H1 (cell line): ENCODE measurements around the gene MED23. TPM values are rescaled to one million over a fixed set of nuclear protein-coding genes. Genes with fewer than 3 reads are reported as not detected.

ENCODE experiments used
- CTCF ChIA-PET: fragments of 300-600 bp; sonication (Branson Sonifier 250); formaldehyde crosslinking; loops from one replicate; lab custom pipeline; 2021; ENCODE audit not compliant: partially characterized antibody; lab: Charles Lee
- POLR2A ChIA-PET: fragments of 300-600 bp; sonication (Branson Sonifier 250); formaldehyde crosslinking; loops from one replicate; lab custom pipeline; 2021; ENCODE audit warnings: inconsistent platforms; ENCODE audit not compliant: partially characterized antibody; lab: Charles Lee
- DNase-seq, 2 experiments: peaks; one replicate each; pipeline versions ENCODE4 v3.0.0 to v3.0.0-alpha.2; 2010 to 2022; ENCODE audit warnings: low spot score in 2 of 2, low read depth in 1 of 2, mixed read lengths in 1 of 2
- FAIRE-seq: peaks from 2 replicates; lab custom pipeline; 2011; peaks lifted over from hg19 to GRCh38; lab: Jason Lieb, UNC
- H2AFZ ChIP-seq: 2 replicates; pipeline ENCODE4 v1.8.1; 2012; ENCODE audit warnings: low read length, inconsistent platforms
- H2AK5ac ChIP-seq: 2 replicates; pipeline ENCODE4 v1.6.1; 2013; ENCODE audit warnings: low read depth, low read length
- H2BK120ac ChIP-seq: replicated peaks from 2 replicates; pipeline ENCODE3; 2013; ENCODE audit warnings: low read depth, low read length, inconsistent platforms
- H2BK12ac ChIP-seq: 2 replicates; pipeline ENCODE4 v1.6.1; 2013; ENCODE audit warnings: low read depth, low read length
- H2BK15ac ChIP-seq: 2 replicates; pipeline ENCODE4 v1.6.1; 2013; ENCODE audit warnings: low read length
- H2BK20ac ChIP-seq: 2 replicates; pipeline ENCODE4 v1.6.1; 2013; ENCODE audit warnings: low read length
- H2BK5ac ChIP-seq: 2 replicates; pipeline ENCODE4 v1.6.1; 2013; ENCODE audit warnings: low read depth, low read length
- H3K14ac ChIP-seq: 2 replicates; pipeline ENCODE4 v1.6.1; 2013; ENCODE audit warnings: inconsistent platforms; ENCODE audit not compliant: insufficient read length
- H3K18ac ChIP-seq: 2 replicates; pipeline ENCODE4 v1.6.1; 2013; ENCODE audit warnings: low read length; ENCODE audit errors: extremely low read depth
- H3K23ac ChIP-seq: 2 replicates; pipeline ENCODE4 v1.6.1; 2013; ENCODE audit warnings: inconsistent platforms; ENCODE audit not compliant: insufficient read length
- H3K23me2 ChIP-seq: 2 replicates; pipeline ENCODE4 v1.6.1; 2013; ENCODE audit warnings: low read depth, low read length
- H3K27ac ChIP-seq: 2 replicates; pipeline ENCODE4 v1.6.1; 2011; ENCODE audit warnings: low read depth, low read length, inconsistent platforms
- H3K27me3 ChIP-seq, 4 experiments: replicated peaks in 1 of 4; 1 replicate in 1 of 4; 2 replicates in 3 of 4; pipeline versions ENCODE4 v1.6.1 to v1.8.1; 2011 to 2013; ENCODE audit warnings: low read length in 3 of 4, mild to moderate bottlenecking in 3 of 4, inconsistent platforms in 2 of 4, mixed read lengths in 2 of 4, moderate library complexity in 1 of 4; ENCODE audit not compliant: control insufficient read depth in 3 of 4, insufficient read depth in 3 of 4; ENCODE audit errors: extremely low read depth in 1 of 4
- H3K36me3 ChIP-seq, 4 experiments: 2 replicates each; pipeline versions ENCODE4 v1.6.1 to v1.8.1; 2011 to 2013; ENCODE audit warnings: mild to moderate bottlenecking in 4 of 4, low read length in 3 of 4, moderate library complexity in 2 of 4, control low read depth in 1 of 4, inconsistent platforms in 1 of 4; ENCODE audit not compliant: insufficient read depth in 4 of 4, control insufficient read depth in 2 of 4
- H3K4ac ChIP-seq: replicated peaks from 2 replicates; pipeline ENCODE3; 2013; ENCODE audit warnings: low read length, low read depth, mixed read lengths, inconsistent platforms; ENCODE audit not compliant: insufficient read length
- H3K4me1 ChIP-seq, 4 experiments: replicated peaks in 1 of 4; 1 replicate in 1 of 4; 2 replicates in 3 of 4; pipeline versions ENCODE4 v1.6.1 to v1.8.1; 2011 to 2013; ENCODE audit warnings: low read length in 3 of 4, inconsistent platforms in 2 of 4, mixed read lengths in 1 of 4; ENCODE audit not compliant: insufficient read depth in 4 of 4, control insufficient read depth in 3 of 4
- H3K4me2 ChIP-seq, 2 experiments: 2 replicates each; pipeline versions ENCODE4 v1.6.1 to v1.8.1; 2011 to 2013; ENCODE audit warnings: low read depth in 2 of 2, low read length in 2 of 2, control low read depth in 1 of 2, inconsistent platforms in 1 of 2, mild to moderate bottlenecking in 1 of 2; ENCODE audit not compliant: insufficient read depth in 1 of 2
- H3K4me3 ChIP-seq, 4 experiments: fragments of 200-600, 300-600 bp in 1 of 4; sonication (generic), shearing (Covaris generic), sonication (Bioruptor Twin) in 1 of 4; 2 replicates each; pipeline versions ENCODE4 v1.5.1 to v1.8.1; 2011 to 2016; ENCODE audit warnings: low read length in 4 of 4, low read depth in 3 of 4, control low read depth in 2 of 4, inconsistent platforms in 2 of 4, mild to moderate bottlenecking in 2 of 4, mixed read lengths in 1 of 4, moderate library complexity in 1 of 4; ENCODE audit not compliant: insufficient read depth in 2 of 4; ENCODE audit errors: extremely low read depth in 1 of 4
- H3K56ac ChIP-seq: replicated peaks from 2 replicates; pipeline ENCODE3; 2013; ENCODE audit warnings: low read depth, mild to moderate bottlenecking, mixed read lengths, low read length, inconsistent platforms; ENCODE audit not compliant: insufficient read length
- H3K79me1 ChIP-seq: 2 replicates; pipeline ENCODE4 v1.6.1; 2013; ENCODE audit warnings: low read depth, low read length, control low read depth
- H3K79me2 ChIP-seq, 2 experiments: 2 replicates each; pipeline versions ENCODE4 v1.6.1 to v1.8.1; 2012 to 2013; ENCODE audit warnings: low read length in 2 of 2, mild to moderate bottlenecking in 2 of 2, inconsistent platforms in 1 of 2; ENCODE audit not compliant: insufficient read depth in 2 of 2, control insufficient read depth in 1 of 2
- H3K9ac ChIP-seq, 4 experiments: replicated peaks in 1 of 4; 1 replicate in 1 of 4; 2 replicates in 3 of 4; pipeline versions ENCODE4 v1.6.1 to v1.8.1; 2011 to 2013; ENCODE audit warnings: low read depth in 3 of 4, low read length in 3 of 4, control low read depth in 2 of 4, mild to moderate bottlenecking in 2 of 4, moderate library complexity in 2 of 4, inconsistent platforms in 1 of 4; ENCODE audit errors: extremely low read depth in 1 of 4
- H3K9me3 ChIP-seq, 2 experiments: 2 replicates each; pipeline versions ENCODE4 v1.6.1 to v1.8.1; 2012 to 2013; ENCODE audit warnings: mild to moderate bottlenecking in 2 of 2, moderate library complexity in 2 of 2, control low read depth in 1 of 2, inconsistent platforms in 1 of 2, low read depth in 1 of 2, low read length in 1 of 2, mixed read lengths in 1 of 2; ENCODE audit not compliant: insufficient read depth in 2 of 2
- H4K20me1 ChIP-seq, 2 experiments: replicated peaks in 1 of 2; 2 replicates each; pipeline versions ENCODE3 to v1.8.1; 2011 to 2013; ENCODE audit warnings: inconsistent platforms in 2 of 2, low read length in 2 of 2, mild to moderate bottlenecking in 1 of 2; ENCODE audit not compliant: insufficient read depth in 2 of 2, control insufficient read depth in 1 of 2
- H4K5ac ChIP-seq: 2 replicates; pipeline ENCODE4 v1.6.1; 2013; ENCODE audit warnings: low read length, low read depth, mixed read lengths, inconsistent platforms; ENCODE audit not compliant: insufficient read length
- H4K8ac ChIP-seq: 2 replicates; pipeline ENCODE4 v1.8.0; 2013; ENCODE audit warnings: mild to moderate bottlenecking, moderate library complexity, low read length, inconsistent platforms; ENCODE audit not compliant: insufficient read depth; ENCODE audit errors: extremely low read depth
- H4K91ac ChIP-seq: replicated peaks from 2 replicates; pipeline ENCODE3; 2013; ENCODE audit warnings: low read length, mixed read lengths, inconsistent platforms; ENCODE audit not compliant: insufficient read length
- BACH1 ChIP-seq: IDR thresholded peaks from 2 replicates; pipeline ENCODE4 v1.6.1; 2012; ENCODE audit warnings: low read length, improper control_type of control experiment
- EZH2 ChIP-seq: fragments of 200-600 bp; sonication (generic); IDR thresholded peaks from 2 replicates; pipeline ENCODE4 v1.7.1; 2012; ENCODE audit warnings: low read depth, mild to moderate bottlenecking, moderate library complexity, low read length, inconsistent platforms; ENCODE audit not compliant: severe bottlenecking
- HDAC6 ChIP-seq: IDR thresholded peaks from one replicate; pipeline ENCODE4 v1.7.1; 2012; ENCODE audit warnings: low read depth, mild to moderate bottlenecking, inconsistent platforms, low read length, moderate library complexity
- SP2 ChIP-seq: IDR thresholded peaks from 2 replicates; pipeline ENCODE4 v1.6.1; 2012; ENCODE audit warnings: mild to moderate bottlenecking, low read length, inconsistent platforms
- WGBS, 2 experiments: shearing (Covaris generic) in 1 of 2; methylation state at CpG; one replicate each; pipeline versions ENCODE4 v1.1.6 to v1.1.7; 2013 to 2015; ENCODE audit warnings: low lambda C conversion rate in 2 of 2, mixed read lengths in 2 of 2, inconsistent platforms in 1 of 2, low coverage in 1 of 2, missing lambda C conversion rate in 1 of 2; ENCODE audit not compliant: insufficient replicate concordance in 2 of 2, insufficient coverage in 1 of 2, insufficient read length in 1 of 2; ENCODE audit errors: extremely low coverage in 1 of 2, missing lambda C conversion rate in 1 of 2; 5-methylcytosine and 5-hydroxymethylcytosine counted together
- polyA plus RNA-seq, 7 experiments: library from polyadenylated mRNA; depleted of rRNA in 3 of 7; stranded (reverse) in 5 of 7; unstranded in 2 of 7; fragments of >200 nt in 5 of 7; fragments of 200-250 nt in 2 of 7; gene quantifications; 1 replicate in 5 of 7; 2 replicates in 1 of 7; 4 replicates in 1 of 7; pipeline versions ENCODE4 v1.2.1 to v1.2.3, GENCODE V29; 2011 to 2013; ENCODE audit warnings: missing spikeins in 2 of 7, mixed read lengths in 2 of 7
- total RNA-seq: library from RNA; stranded (reverse); fragmentation: NEBNext Ultra II Directional; extraction: Animal tissue kit (Norgen Biotek cat#: 25700); gene quantifications from 2 replicates; pipeline ENCODE4 v1.2.1, GENCODE V29; 2021

Gene MED23
- total and polyA plus RNA-seq, 2 of the 8 experiments (the other 6 are each of a cell fraction or from before 2014, with no cell fraction given), result 10.5 to 13.0 TPM

GRCh38 chr6:131558922-131559321 lies 69.1 kb downstream of the MED23 start:
- Histone ChIP-seq H3K23ac (no peak overlapping the region), H3K14ac (no peak overlapping the region), H3K36me3 (no peaks in the 10 kb centered on the region), H3K18ac (no peak overlapping the region), H3K27ac (no peak overlapping the region), H3K4ac (no peak overlapping the region), H3K4me3 (no peak overlapping the region), H3K9ac (no peak overlapping the region), H3K4me2 (no peak overlapping the region), H2AFZ (no peak overlapping the region), H2BK12ac (no peak overlapping the region), H4K5ac (no peak overlapping the region), H4K20me1 (no peaks in the 10 kb centered on the region), H2AK5ac (no peak overlapping the region), H2BK15ac (no peak overlapping the region), H3K56ac (no peak overlapping the region), H3K79me2 (no peaks in the 10 kb centered on the region), H3K9me3 (no peaks in the 10 kb centered on the region)
- DNase-seq (no peak), FAIRE-seq (no peak)
- CTCF ChIA-PET, result interaction anchor here (0.7 to 1.0 kb wide), 2 partner anchors 39 to 370 kb away, joined by 3 to 4 read pairs; no protein-coding TSS in a partner anchor
- TF ChIP-seq HDAC6, result no peak
- TF ChIP-seq BACH1, result no peak
- no peak for TF ChIP-seq SP2
- no peak for TF ChIP-seq EZH2
- TF ChIP-seq, all 59 proteins: peak for 0
- no peaks in the 10 kb centered on the region for H3K27me3 ChIP-seq
- no peak overlapping the region for H2BK120ac ChIP-seq
- whole genome bisulfite sequencing, 2 experiments, result 93% methylated on average over 4 of the region's 4 CpGs; no CpG with 5 or more reads in 1 of the 2 experiments
- H3K23me2 ChIP-seq, result no peaks in the 10 kb centered on the region
- H4K91ac ChIP-seq, result no peak overlapping the region
- H2BK20ac ChIP-seq, result no peak overlapping the region
- no peaks in the 10 kb centered on the region for H3K4me1 ChIP-seq
- POLR2A ChIA-PET, result no interaction called here
- no peak overlapping the region for H2BK5ac ChIP-seq
- H4K8ac ChIP-seq, result no peak overlapping the region
- H3K79me1 ChIP-seq, result no peaks in the 10 kb centered on the region
